ENCODE results near the gene KIF7. TPM values are rescaled to one million over a fixed set of nuclear protein-coding genes. Genes with fewer than 3 reads are reported as not detected.
"Not testable (repeated sequence)": the region's sequence is repeated elsewhere in the genome, so short reads cannot be mapped to it uniquely, and the experiment has no call there.

KIF7 gene
- total RNA-seq (2014; rRNA removed; shearing (Covaris generic)) = 5.0 TPM in 2 replicates

- Histone ChIP-seq H3K9me3 (replicated peaks) (no peaks in the 10 kb centered on the region), H3K4me3 (peak within 1 kb of the TSS; percentile 73), H3K27ac (no peak within 1 kb of the TSS), H3K4me1 (peaks cover 3% of the 10 kb centered on the region; the same call in 1 of the 2 replicates), H3K36me3 (no peaks in the 10 kb centered on the region), H3K27me3 (no peaks in the 10 kb centered on the region)
- DNase-seq = peak; percentile 43 to 53
These were observed at the start of gene KIF7 for GRCh38 chr15:89654847-89655805. Gene KIF7 (minus strand): TSS chr15:89655467. CDS start chr15:89652930, 2,537 bp downstream.

- Histone ChIP-seq H3K4me1 (no peaks in the 10 kb centered on the region), H3K36me3 (no peaks in the 10 kb centered on the region), H3K9me3 (replicated peaks) (no peaks in the 10 kb centered on the region), H3K4me3 (no peak overlapping the region), H3K27me3 (peaks cover 13% of the 10 kb centered on the region; the same call in 1 of the 2 replicates), H3K27ac (no peak overlapping the region)
- DNase-seq = no peak
These were observed 49.1 kb upstream of the KIF7 start for GRCh38 chr15:89704411-89704810.

- Histone ChIP-seq H3K9me3 (replicated peaks) (no peaks in the 10 kb centered on the region), H3K4me1 (no peaks in the 10 kb centered on the region), H3K4me3 (no peak overlapping the region), H3K27ac (no peak overlapping the region), H3K27me3 (0 out of 2 replicates have a peak, but pooled peaks cover 5% of the 10 kb centered on the region), H3K36me3 (no peaks in the 10 kb centered on the region)
- no peak for DNase-seq
These were observed 39.9 kb upstream of the KIF7 start for GRCh38 chr15:89695198-89695597.

GRCh38 chr15:89693696-89694095, 38.4 kb upstream of the KIF7 start:
- 0 out of 2 replicates have a peak, but pooled peaks cover 5% of the 10 kb centered on the region for H3K27me3 ChIP-seq
- no peak overlapping the region for H3K4me3 ChIP-seq
- no peaks in the 10 kb centered on the region for H3K36me3 ChIP-seq
- no peak for DNase-seq
- no peaks in the 10 kb centered on the region for H3K4me1 ChIP-seq
- H3K9me3 ChIP-seq (replicated peaks) = no peaks in the 10 kb centered on the region
- no peak overlapping the region for H3K27ac ChIP-seq

- DNase-seq = no peak
- Histone ChIP-seq H3K27me3 (0 out of 2 replicates have a peak, but pooled peaks cover 5% of the 10 kb centered on the region), H3K36me3 (no peaks in the 10 kb centered on the region), H3K4me1 (no peaks in the 10 kb centered on the region), H3K9me3 (replicated peaks) (no peaks in the 10 kb centered on the region), H3K27ac (no peak overlapping the region), H3K4me3 (no peak overlapping the region)
These were observed 37.8 kb upstream of the KIF7 start for GRCh38 chr15:89693091-89693490.

- H3K36me3 ChIP-seq = no peaks in the 10 kb centered on the region
- peak; percentile 60 to 68 for DNase-seq
- H3K9me3 ChIP-seq (replicated peaks) = no peaks in the 10 kb centered on the region
- no peak within 1 kb of the TSS for H3K27ac ChIP-seq
- peak within 1 kb of the TSS; percentile 65 for H3K4me3 ChIP-seq
- no peaks in the 10 kb centered on the region for H3K4me1 ChIP-seq
- 0 out of 2 replicates have a peak, but pooled peaks cover 5% of the 10 kb centered on the region for H3K27me3 ChIP-seq
These were observed 35.3 kb upstream of the KIF7 start, which contains the start of the genes PEX11A and WDR93 for GRCh38 chr15:89690276-89691218. Gene PEX11A (minus strand): TSS chr15:89690754. CDS start chr15:89690632, 122 bp downstream. Gene WDR93 (plus strand): TSS chr15:89690811. CDS start chr15:89701747, 10,936 bp downstream.

GRCh38 chr15:89689930-89690275, 34.6 kb upstream of the KIF7 start:
- not testable (repeated sequence) for H3K9me3 ChIP-seq (replicated peaks); H3K36me3 ChIP-seq; DNase-seq; H3K27ac ChIP-seq; H3K27me3 ChIP-seq; H3K4me1 ChIP-seq
- peak overlapping the region; percentile 65 for H3K4me3 ChIP-seq

GRCh38 chr15:89686522-89686921, 31.3 kb upstream of the KIF7 start:
- H3K36me3 ChIP-seq = no peaks in the 10 kb centered on the region
- H3K4me1 ChIP-seq = no peaks in the 10 kb centered on the region
- DNase-seq = no peak
- no peak overlapping the region for H3K27ac ChIP-seq
- H3K9me3 ChIP-seq (replicated peaks) = no peaks in the 10 kb centered on the region
- H3K27me3 ChIP-seq = no peaks in the 10 kb centered on the region
- H3K4me3 ChIP-seq = no peak overlapping the region

- Histone ChIP-seq H3K36me3 (no peaks in the 10 kb centered on the region), H3K27me3 (no peaks in the 10 kb centered on the region), H3K9me3 (replicated peaks) (no peaks in the 10 kb centered on the region), H3K27ac (no peak overlapping the region), H3K4me3 (no peak overlapping the region), H3K4me1 (no peaks in the 10 kb centered on the region)
- DNase-seq = no peak
These were observed 30.7 kb upstream of the KIF7 start for GRCh38 chr15:89685995-89686394.

GRCh38 chr15:89681146-89681545, 25.9 kb upstream of the KIF7 start:
- Histone ChIP-seq H3K27me3 (no peaks in the 10 kb centered on the region), H3K4me1 (no peaks in the 10 kb centered on the region), H3K36me3 (no peaks in the 10 kb centered on the region), H3K4me3 (no peak overlapping the region), H3K27ac (no peak overlapping the region), H3K9me3 (replicated peaks) (no peaks in the 10 kb centered on the region)
- DNase-seq = no peak

- Histone ChIP-seq H3K4me3 (no peak overlapping the region), H3K4me1 (no peaks in the 10 kb centered on the region), H3K27me3 (no peaks in the 10 kb centered on the region), H3K36me3 (no peaks in the 10 kb centered on the region), H3K27ac (no peak overlapping the region), H3K9me3 (replicated peaks) (no peaks in the 10 kb centered on the region)
- DNase-seq = no peak
These were observed 25.1 kb upstream of the KIF7 start for GRCh38 chr15:89680282-89680873.

GRCh38 chr15:89679212-89679611, 23.9 kb upstream of the KIF7 start, which contains the start of gene PLIN1:
Gene PLIN1 (minus strand): TSS chr15:89679367. CDS start chr15:89677489, 1,878 bp downstream.
- Histone ChIP-seq H3K4me3 (no peak within 1 kb of the TSS), H3K4me1 (no peaks in the 10 kb centered on the region), H3K36me3 (no peaks in the 10 kb centered on the region), H3K27ac (no peak within 1 kb of the TSS), H3K27me3 (no peaks in the 10 kb centered on the region), H3K9me3 (replicated peaks) (no peaks in the 10 kb centered on the region)
- DNase-seq = no peak

GRCh38 chr15:89677381-89677780, 22.1 kb upstream of the KIF7 start:
- H3K4me3 ChIP-seq = no peak overlapping the region
- H3K9me3 ChIP-seq (replicated peaks) = no peaks in the 10 kb centered on the region
- no peaks in the 10 kb centered on the region for H3K27me3 ChIP-seq
- DNase-seq = no peak
- H3K4me1 ChIP-seq = no peaks in the 10 kb centered on the region
- H3K36me3 ChIP-seq = no peaks in the 10 kb centered on the region
- H3K27ac ChIP-seq = no peak overlapping the region

- no peak overlapping the region for H3K4me3 ChIP-seq
- no peak overlapping the region for H3K27ac ChIP-seq
- H3K4me1 ChIP-seq = no peaks in the 10 kb centered on the region
- DNase-seq = no peak
- H3K36me3 ChIP-seq = no peaks in the 10 kb centered on the region
- H3K27me3 ChIP-seq = 0 out of 2 replicates have a peak, but pooled peaks cover 3% of the 10 kb centered on the region
- H3K9me3 ChIP-seq (replicated peaks) = no peaks in the 10 kb centered on the region
These were observed 20.3 kb upstream of the KIF7 start for GRCh38 chr15:89675606-89676005.
